NCI-H82 (cell line): ENCODE measurements around the gene PKP3.
A peak's percentile ranks its signal among the peaks of the same experiment; 100 is the strongest.
"Not testable (repeated sequence)": the region's sequence is repeated elsewhere in the genome, so short reads cannot be mapped to it uniquely, and the experiment has no call there.

Experiments used
- DNase-seq: peaks from one replicate; lab custom pipeline; 2025; lab: John Stamatoyannopoulos, UW

PKP3 gene

DNA sequence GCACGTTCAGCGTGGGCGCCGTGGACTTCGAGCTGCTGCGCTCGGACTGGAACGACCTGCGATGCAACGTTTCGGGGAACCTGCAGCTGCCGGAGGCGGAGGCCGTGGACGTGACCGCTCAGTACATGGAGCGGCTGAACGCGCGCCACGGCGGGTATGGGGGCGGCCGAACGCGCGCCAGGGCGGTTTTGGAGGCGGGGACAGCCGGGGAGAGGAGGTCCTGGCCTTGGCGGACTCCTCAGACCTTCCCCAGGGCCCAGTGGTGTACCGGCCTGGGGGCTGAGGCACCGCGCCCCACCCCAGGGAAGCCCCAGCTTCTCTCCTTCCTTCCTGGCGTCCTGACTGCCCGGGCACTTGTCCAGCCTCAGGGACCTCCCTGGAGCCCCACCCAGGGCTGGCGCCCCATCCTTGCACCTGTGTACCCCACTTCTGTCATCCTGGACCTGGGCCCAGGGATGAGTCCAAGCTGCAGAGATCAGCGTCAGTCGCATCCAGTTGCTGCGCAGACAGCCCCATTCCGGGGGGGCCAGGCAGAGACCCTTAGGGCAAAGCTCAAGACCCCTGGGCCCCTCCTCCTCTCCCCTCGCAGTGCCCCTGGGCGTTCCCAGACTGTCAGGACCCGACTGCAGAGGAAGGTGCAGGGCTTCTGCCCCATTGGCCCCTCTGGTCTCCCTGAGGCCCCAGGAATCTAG, 16.7 kb upstream of the PKP3 start:
- DNase-seq: no peak

DNA sequence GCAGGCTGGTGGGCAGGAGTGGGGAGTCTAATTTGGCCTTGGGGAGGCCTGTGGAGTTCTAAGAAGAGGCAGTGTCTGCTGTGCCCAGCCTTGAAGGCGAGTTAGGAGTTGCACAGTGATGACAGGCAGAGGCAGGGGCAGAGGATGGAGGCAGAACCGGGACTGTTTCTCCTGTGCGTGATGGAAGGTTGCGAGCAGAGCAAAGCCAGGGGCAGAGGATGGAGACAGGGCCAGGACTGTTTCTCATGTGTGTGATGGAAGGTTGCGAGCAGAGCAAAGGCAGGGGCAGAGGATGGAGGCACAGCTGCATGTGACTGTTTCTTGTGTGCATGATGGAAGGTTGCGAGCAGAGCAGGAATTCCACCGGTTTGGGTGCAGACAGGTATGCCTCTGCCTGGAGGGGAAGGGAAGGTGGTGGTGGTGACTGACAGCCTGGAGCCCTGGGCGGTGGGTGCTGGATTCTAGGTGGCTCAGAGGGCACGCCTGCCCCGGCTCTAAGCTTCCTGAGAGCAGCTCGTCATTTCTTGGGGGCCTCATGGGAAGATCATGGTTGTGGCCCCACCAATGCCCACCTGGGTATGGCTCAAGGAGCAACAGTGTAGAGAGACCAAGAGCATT, 16.0 kb upstream of the PKP3 start:
- DNase-seq: no peak

DNA sequence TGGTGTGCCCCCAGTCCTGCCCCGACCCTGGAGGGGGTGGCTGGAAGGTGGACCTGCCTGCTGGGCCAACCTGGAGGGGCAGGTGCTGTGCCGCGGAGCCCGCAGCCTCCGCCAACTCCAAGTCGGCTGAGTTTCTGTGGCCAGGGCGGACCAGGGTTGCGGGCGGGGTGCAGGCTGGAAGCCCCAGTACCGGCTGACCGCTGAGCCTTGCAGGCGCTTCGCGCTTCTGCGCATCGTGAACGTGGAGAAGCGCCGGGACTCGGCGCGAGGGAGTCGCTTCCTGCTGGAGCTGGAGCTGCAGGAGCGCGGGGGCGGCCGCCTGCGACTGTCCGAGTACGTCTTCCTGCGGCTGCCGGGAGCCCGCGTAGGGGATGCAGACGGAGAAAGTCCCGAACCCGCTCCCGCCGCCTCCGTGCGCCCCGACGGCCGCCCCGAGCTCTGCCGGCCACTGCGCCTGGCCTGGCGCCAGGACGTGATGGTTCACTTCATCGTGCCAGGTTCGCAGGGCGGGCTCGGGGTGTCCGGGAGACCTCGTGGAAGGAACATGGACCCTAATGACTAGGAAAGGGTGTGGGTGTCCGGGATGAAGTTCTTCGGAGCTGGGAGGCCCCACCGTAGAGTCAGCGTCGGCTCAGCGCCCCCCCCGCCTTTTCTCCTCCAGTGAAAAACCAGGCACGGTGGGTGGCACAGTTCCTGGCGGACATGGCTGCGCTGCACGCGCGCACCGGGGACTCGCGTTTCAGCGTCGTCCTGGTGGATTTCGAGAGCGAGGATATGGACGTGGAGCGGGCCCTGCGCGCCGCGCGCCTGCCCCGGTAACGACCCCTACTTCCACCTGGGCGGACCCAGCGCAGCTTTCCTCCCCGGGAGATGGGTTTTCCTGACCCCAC, 14.6 kb upstream of the PKP3 start:
- DNase-seq: no peak

DNA sequence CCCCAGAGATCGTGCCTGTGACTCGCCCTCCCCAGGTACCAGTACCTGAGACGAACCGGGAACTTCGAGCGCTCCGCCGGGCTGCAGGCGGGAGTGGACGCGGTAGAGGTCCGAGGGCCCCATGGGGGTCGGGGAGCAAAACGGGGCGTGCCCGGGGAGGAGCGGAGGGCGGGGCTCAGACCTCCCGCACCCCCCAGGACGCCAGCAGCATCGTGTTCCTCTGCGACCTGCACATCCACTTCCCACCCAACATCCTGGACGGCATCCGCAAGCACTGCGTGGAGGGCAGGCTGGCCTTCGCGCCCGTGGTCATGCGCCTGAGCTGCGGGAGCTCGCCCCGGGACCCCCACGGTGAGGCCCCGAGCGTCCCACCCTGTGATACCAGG, 13.9 kb upstream of the PKP3 start:
- DNase-seq: no peak

DNA sequence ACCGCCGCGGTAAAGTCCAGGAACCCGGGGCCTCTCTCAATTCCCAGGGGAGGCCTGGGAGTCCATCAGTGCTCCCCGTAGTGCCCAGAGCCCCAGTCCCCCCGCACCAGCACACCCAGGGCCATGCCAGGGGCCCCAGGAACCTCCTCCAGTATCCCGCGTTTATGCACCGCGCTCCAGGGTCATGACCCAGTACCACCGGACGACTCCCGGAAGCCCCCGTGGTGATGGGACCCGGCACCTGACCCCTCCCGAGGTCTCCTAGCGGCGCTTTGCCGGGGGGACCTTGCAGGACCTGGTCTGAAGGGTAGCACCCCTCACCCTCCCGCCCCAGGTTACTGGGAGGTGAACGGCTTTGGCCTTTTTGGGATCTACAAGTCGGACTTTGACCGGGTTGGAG, 13.5 kb upstream of the PKP3 start:
- no peak for DNase-seq

DNA sequence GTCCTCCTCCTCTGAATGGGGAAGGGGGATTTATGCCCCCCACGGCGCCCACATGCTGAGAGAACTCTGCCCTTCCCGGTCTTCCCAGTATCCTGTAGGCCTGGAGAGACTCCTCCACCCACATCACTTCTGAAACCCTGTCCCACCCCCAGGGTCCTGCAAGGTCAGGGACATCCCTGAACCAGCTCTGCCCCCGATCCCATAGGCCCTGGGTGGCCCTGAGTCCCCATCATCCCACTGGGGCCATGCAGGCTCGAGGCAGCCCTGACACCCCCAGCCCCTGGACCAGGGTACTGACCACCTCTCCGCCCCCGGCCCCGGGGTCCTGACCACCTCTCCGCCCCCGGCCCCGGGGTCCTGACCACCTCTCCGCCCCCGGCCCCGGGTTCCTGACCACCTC, 13.0 kb upstream of the PKP3 start:
- DNase-seq: no peak

DNA sequence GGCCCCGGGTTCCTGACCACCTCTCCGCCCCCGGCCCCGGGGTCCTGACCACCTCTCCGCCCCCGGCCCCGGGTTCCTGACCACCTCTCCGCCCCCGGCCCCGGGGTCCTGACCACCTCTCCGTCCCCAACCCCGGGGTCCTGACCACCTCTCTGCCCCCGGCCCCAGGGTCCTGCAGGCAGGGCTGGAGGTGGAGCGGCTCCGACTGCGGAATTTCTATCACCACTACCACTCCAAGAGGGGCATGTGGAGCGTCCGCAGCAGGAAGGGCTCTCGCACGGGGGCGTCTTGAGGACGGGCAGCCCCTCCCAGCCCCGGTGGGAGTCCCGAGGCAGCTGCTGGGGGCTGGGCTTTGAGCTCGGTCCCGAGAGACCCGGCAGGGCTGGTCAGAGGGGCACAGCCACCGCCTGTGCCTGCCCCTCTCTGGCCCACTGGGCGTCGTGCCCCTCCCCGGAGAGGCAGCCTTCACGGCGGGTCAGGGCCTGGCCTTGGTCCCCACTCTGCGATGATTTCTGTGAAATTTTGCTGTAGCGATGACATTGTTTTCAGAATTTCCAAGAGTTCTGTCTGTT, 12.4 kb upstream of the PKP3 start:
- DNase-seq: no peak

DNA sequence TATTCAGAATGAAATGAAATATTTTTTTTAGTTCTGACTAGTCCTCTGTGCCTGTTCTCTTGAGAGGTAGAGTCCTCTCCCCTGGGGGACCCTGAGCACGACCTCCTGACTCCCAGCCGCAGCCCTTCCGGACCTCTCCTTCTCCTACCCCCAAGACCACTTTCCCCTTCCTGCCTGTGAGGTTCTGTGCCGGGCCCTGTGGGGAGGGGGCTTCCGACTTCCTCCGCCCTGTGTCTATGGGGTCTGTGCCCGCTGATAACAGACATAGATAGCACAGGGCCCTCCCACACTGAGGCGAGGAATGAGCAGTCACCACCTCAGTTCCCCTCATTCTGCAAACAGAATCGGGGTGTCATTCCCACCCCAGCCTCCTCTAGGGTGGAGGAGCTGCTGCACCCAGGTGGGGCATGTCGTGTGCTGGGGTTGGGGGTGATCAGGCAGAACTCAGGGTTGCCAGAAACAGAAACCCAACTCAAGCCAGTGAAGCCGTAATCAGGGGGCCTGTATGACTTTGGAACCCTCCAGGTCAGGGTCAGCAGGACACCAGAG, 11.9 kb upstream of the PKP3 start:
- DNase-seq: no peak

DNA sequence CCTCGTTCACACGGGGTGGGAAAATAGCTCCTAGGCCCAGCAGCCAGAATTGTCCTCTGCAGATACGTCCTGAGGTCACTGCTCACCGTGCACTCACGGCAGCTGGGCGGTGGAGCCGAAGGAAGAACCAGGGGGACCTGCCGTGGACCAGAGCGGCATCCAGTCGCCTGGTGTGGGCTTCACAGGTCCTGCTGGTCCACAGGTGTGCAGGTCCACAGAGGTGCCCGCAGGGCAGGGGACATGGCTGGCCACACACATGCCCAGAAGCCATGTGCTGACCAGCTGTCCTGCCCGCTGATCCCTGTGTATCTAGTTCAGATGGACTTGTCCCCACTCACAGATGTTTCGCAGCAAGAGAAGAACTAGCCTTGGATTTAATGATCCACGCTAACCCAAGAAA, 10.6 kb upstream of the PKP3 start:
- DNase-seq: no peak

DNA sequence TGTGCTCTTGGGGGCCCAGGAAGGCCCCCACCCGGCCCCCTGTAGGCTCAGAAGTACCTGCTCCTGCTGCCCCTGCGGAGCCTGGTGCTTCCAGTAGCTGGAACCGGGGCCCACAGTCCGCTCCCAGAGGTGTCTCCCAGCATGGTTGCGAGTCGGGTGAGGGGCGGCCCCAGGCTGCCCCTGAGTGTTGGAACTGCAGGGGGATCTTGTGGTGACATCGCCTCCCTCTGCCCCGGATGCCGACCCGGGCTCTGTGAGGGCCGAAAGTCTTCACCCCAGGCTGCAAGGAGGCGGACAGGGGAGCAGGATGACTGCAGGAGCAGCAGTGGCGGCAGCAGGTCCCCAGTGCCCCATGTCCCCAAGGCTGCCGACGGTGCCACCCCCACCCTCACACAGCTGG, 9.5 kb upstream of the PKP3 start:
- no peak for DNase-seq

DNA sequence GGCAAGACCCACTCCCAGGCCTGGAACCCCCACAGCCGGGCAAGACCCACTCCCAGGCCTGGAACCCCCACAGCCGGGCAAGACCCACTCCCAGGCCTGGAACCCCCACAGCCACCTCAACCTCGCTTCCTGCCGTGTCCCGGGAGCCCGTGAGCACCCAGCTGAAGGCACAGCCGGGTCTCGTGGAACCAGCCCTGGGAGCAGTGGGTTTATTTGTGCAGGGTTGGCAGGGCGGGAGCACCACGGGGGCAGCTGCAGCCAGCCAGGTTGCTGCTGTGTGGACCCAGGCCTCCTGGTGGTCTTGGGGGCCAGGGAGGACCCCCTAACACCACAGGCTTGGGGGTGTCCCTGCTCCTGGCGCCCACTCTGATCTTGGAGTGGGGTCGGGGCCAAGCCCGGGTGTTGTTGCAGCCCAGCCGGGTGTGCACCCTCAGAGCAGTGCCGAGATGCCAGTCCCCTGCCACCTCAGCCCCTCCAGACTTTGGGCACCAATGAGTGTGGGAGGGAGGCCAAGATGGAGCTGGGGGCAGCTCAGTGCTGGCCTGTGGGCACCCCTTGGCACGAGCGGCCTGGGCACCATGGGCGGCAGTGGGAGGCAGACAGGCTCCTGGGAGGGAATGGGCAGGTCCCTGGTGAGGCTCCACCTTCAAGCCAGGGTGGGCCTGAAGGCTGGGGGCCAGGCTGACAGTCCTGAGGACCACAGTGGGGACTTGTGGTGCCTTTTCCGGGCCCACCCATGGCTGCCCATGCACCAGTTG, 8.2 kb upstream of the PKP3 start:
- no peak for DNase-seq

DNA sequence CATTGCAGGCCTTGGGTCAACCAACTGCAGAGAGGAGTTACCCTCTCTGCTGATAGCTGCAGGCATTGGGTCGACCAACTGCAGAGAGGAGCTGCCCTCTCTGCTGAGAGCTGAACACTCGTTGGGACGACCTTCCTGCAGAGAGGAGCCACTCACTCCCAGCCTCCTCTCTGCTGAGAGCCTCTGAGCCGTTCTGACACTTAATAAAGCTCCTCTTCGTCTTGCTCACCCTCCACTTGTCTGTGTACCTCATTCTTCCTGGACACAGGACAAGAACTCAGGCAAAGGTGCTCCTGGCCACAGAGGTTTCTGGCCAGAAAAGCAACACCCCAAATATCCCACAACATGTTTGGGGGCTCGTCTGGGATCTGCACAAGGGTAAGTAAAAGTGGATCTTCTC, 7.5 kb upstream of the PKP3 start:
- DNase-seq: no peak

DNA sequence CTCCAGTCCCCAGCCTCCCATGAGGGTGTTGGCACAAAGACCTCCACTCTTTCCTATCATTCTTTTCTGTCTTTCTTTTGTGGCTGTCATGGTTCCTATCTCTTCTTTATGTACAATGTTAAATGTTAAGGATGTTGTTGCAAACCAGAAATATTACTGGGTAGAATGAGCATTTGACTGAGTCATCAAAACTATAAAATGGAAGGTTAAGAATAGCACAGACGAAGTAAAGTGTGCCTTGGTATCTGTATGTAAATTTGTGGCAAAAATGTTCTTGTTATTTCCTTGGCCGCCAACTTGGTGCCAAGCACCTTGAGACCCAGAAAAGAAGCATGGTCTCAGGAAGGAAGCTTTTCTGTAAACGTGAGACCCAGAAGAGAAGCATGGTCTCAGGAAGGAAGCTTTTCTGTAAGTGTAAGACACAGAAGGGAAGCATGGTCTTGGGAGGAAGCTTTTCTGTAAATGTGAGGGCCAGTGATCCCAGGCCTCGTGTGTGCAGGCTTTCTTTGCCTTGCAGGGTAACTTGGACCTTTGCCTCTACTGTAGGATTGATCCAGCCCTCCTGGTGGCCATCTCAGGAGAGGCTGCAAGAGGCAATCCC, 6.7 kb upstream of the PKP3 start:
- no peak for DNase-seq

DNA sequence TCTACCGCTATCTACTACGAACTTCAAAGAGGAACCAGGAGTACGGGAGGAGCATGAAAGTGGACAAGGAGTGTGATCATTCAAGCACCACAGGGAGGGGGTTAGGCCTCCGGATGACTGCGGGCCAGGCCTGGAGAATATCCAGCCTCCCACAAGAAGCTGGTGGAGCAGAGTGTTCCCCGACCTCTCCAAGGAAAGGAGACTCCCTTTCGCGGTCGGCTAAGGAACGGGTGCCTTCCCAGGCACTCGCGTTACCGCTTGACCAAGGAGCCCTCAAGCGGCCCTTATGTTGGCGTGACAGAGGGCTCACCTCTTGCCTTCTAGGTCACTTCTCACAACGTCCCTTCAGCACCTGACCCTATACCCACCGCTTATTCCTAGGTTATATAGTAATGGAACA, 4.6 kb upstream of the PKP3 start:
- DNase-seq: not testable (repeated sequence)

DNA sequence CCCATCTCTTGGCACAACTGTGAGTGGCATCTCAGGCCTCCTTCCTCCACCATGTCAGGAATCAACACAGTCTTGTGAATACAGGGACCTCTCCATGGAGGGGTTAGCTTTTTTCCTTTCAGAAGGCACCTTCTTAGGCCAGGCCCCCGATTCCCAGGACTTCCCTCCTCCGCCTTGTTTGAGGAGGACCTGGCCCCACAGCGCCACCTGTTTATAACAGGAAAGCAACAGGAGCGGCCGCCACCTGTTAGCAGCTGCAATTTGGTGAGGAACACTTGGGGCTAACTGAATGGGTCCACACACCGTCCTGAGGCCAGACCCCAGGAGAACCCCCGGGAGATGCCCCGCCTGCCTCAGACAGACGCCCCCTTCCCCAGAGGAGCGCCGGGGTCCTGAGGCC, 3.8 kb upstream of the PKP3 start:
- DNase-seq: peak; percentile 46

DNA sequence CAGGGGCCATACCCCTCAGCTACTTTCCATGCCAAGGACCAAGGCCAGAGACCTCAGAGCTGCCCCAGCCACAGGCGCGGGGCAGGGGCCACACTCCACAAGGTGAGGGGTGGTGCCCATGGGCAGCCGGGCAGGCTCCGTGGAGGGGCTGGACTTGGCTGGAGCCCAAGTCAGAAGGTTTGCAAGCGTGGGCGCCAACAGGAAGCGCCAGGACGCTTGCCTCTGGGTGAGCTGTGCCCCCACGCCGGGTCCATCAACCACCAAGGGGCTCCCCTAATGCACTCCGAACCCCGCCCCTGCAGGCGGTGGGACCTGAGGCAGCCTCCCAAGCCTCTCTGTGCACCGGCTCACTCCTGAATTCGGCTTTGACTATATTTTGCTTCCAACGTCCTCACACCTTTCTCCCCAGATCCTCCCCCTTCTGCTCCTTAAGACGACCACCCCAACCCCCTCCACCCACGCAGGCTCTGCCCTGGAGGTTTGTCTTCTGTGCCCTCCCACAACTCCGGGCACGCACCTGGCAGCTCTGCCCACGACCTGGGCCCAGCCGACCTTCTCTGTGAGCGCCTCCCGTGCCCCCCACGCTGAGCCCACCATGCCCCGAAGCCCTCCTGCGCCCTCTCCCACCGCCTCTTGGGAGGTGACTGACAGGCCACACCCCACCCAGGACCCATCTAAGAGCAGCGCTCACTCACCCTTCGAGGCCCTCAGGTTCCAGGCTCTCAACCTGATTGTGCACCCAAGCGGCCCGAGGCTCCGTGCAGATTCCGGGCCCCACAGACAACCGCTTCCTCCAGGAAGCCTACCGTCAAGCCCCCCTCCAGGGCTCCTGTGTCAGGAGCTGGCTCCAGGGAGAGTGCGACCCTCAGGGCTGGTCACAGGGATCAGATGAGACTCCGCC, 2.6 kb upstream of the PKP3 start:
- no peak for DNase-seq

DNA sequence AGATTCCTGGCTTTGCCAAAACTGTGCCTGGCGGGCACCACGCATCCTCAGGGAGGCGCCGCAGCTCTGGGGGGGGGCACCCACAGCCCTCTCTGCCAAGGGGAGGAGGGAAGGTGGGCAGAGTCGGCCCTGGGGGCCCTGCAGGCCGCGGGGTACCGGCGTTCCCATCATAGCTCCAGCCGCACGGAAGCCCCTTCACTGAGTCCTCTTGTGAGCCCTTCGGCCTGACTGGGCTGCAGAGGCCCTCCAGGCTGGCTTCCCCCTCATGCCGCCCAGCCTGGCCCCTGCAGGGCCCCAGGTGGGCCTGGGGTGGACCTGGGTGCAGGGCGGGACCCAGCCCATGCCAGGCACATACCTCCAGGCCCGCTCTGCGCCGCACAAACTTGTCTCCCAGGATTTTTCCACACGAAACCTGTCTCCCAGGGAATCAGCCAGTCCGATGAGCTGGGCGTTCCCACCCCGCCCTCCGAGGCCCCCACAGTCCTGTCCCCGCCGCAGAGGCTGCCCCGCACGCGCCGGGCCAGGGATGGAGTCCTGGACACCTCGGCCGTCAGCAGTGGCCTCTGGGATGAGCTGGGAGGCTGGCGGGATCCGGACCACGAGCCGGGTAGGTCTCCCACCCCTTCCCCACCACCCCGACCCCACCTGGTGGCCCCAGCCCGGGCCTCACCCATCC, 1.8 kb upstream of the PKP3 start:
- no peak for DNase-seq

DNA sequence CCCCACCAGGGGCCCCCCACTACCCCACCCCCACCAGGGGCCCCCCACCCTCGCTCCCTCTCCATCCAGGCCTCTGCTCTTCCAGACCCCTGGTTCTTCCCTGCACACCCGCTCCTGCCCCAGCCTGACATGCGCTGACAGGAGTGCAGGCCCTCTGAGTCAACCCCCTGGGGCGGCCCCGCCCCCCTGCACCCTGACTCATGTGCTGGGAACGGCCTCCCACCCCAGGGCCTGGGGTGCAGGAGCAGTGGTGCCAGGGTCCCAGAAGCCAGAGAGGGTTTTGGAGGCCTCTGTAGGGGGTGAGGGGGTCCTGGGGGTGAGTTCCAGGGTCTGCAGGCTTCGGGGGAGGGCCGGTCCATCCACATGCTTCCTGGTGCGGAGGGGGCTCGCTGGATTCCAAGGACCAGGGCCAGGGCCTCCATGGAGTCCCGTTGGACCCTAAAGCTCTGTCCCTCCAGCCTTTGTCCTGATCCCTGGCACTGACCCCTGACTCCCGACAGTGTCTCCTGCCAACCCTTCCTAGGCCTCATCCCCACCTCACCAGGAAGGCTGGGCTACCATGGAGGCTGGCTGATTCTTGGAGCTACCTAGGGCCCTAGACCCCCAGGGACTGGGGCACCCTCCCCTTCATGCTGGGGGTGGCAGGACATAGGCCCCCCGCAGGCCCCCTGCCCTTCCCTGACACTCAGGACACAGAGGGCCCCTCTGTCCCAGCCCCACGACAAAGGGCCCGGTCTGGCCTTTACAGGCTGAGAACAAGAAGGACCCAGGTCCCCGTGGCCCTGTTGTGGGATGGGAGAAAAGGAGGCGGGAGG, 583 bp upstream of the PKP3 start:
- no peak for DNase-seq
